ENCODE results near the gene PLA2G6. TPM values are rescaled to one million over a fixed set of nuclear protein-coding genes. Genes with fewer than 3 reads are reported as not detected.

The PLA2G6 gene
- total and polyA plus RNA-seq, 2 of the 8 experiments (the other 6 are each of a cell fraction or from before 2014, with no cell fraction given) = 13.2 to 21.0 TPM

DNA sequence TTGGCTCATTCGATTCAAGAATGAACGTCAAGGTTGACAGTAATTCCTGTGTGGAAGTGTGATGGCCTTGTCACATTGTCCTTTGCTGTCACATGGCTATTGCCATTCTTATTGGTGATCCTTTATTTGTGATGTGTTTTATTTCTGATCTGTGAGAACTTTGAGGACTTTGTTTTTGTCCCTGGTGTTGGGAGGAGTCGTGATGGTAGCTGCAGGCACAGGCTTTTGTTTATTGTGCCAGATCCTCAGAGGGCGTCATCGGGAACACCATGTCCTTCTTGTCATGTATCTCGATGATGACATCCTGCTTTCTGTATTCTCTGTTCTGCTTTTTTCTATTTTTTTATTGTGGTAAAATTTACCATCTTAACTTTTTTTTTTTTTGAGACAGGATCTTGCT lies 118.8 kb downstream of the PLA2G6 start:
- CTCF ChIA-PET (ENCODE audit: partially characterized antibody) = interaction anchor here (0.7 to 2.1 kb wide), 3 partner anchors 11 to 37 kb away, joined by 3 to 7 read pairs (median 4); no protein-coding TSS in a partner anchor
- no peak overlapping the region for H2BK5ac ChIP-seq (ENCODE audit: low read depth, low read length)
- POLR2A ChIA-PET (ENCODE audit: partially characterized antibody) = interaction anchor here (1.2 kb wide), 1 partner anchor 10 kb away, joined by 4 read pairs; no protein-coding TSS in a partner anchor

More for the DNA sequence above, 118.8 kb downstream of the PLA2G6 start:
- Histone ChIP-seq H4K91ac (replicated peaks; ENCODE audit: insufficient read length, low read length) (no peak overlapping the region), H2AFZ (ENCODE audit: low read length) (no peak overlapping the region), H3K79me2 (ENCODE audit: control insufficient read depth in 1 of 2, insufficient read depth in 2 of 2, low read length in 2 of 2) (peaks cover 0 to 4% of the 10 kb centered on the region in 2 experiments; a peak in 1 of 4 replicates), H3K23ac (ENCODE audit: insufficient read length) (no peak overlapping the region), H3K4me3 (ENCODE audit: extremely low read depth in 1 of 4, insufficient read depth in 2 of 4, low read depth in 3 of 4, low read length in 4 of 4) (no peak overlapping the region), H4K20me1 (replicated peaks in 1 of 2; ENCODE audit: control insufficient read depth in 1 of 2, insufficient read depth in 2 of 2, low read length in 2 of 2) (peaks cover 0 to 2% of the 10 kb centered on the region in 2 experiments), H3K27ac (ENCODE audit: low read depth, low read length) (no peak overlapping the region), H2BK120ac (replicated peaks; ENCODE audit: low read depth, low read length) (no peak overlapping the region), H3K14ac (ENCODE audit: insufficient read length) (no peak overlapping the region), H3K18ac (ENCODE audit: extremely low read depth, low read length) (no peak overlapping the region), H2BK12ac (ENCODE audit: low read depth, low read length) (no peak overlapping the region), H3K23me2 (ENCODE audit: low read depth, low read length) (peaks cover 1% of the 10 kb centered on the region; the same call in 1 of the 2 replicates), H4K8ac (ENCODE audit: extremely low read depth, insufficient read depth, low read length) (no peak overlapping the region), H3K4me2 (ENCODE audit: insufficient read depth in 1 of 2, low read depth in 2 of 2, low read length in 2 of 2) (no peak overlapping the region), H2BK15ac (ENCODE audit: low read length) (no peak overlapping the region), H2BK20ac (ENCODE audit: low read length) (no peak overlapping the region), H3K27me3 (replicated peaks in 1 of 4; ENCODE audit: control insufficient read depth in 3 of 4, extremely low read depth in 1 of 4, insufficient read depth in 3 of 4, low read length in 3 of 4) (no peaks in the 10 kb centered on the region), H3K56ac (replicated peaks; ENCODE audit: insufficient read length, low read depth, low read length) (no peak overlapping the region), H3K9ac (replicated peaks in 1 of 4; ENCODE audit: extremely low read depth in 1 of 4, low read depth in 3 of 4, low read length in 3 of 4) (no peak overlapping the region), H2AK5ac (ENCODE audit: low read depth, low read length) (no peak overlapping the region), H3K9me3 (ENCODE audit: insufficient read depth in 2 of 2, low read depth in 1 of 2, low read length in 1 of 2) (no peaks in the 10 kb centered on the region), H3K4me1 (replicated peaks in 1 of 4; ENCODE audit: control insufficient read depth in 3 of 4, insufficient read depth in 4 of 4, low read length in 3 of 4) (peaks cover 0 to 2% (median 2%) of the 10 kb centered on the region in 4 experiments; a peak in 4 of 7 replicates), H3K36me3 (ENCODE audit: control insufficient read depth in 2 of 4, insufficient read depth in 4 of 4, low read length in 3 of 4) (peaks cover 5 to 23% (median 17%) of the 10 kb centered on the region in 4 experiments; a peak in 5 of 8 replicates), H3K4ac (replicated peaks; ENCODE audit: insufficient read length, low read depth, low read length) (no peak overlapping the region), H4K5ac (ENCODE audit: insufficient read length, low read depth, low read length) (no peak overlapping the region), H3K79me1 (ENCODE audit: low read depth, low read length) (peaks cover 5% of the 10 kb centered on the region)
- WGBS, 2 experiments (ENCODE audit: extremely low coverage in 1 of 2, insufficient coverage in 1 of 2, insufficient read length in 1 of 2, insufficient replicate concordance in 2 of 2, low coverage in 1 of 2, low lambda C conversion rate in 2 of 2, missing lambda C conversion rate in 1 of 2) = 91% methylated on average over 6 of the region's 6 CpGs; no CpG with 5 or more reads in 1 of the 2 experiments
- TF ChIP-seq EGR1 (IDR thresholded peaks at IDR 0.05; ENCODE audit: borderline replicate concordance, low read depth, low read length) = no peak
- no peak for TF ChIP-seq GTF2F1 (IDR thresholded peaks at IDR 0.05; ENCODE audit: borderline replicate concordance, low read depth, low read length)
- TF ChIP-seq BCL11A (IDR thresholded peaks at IDR 0.05; ENCODE audit: low read depth in 2 of 2, low read length in 2 of 2) = no peak
- no peak for TF ChIP-seq SIN3A (conservative IDR thresholded peaks at IDR 0.05 in 1 of 2, IDR thresholded peaks at IDR 0.05 in 1 of 2; ENCODE audit: low read depth in 1 of 2, low read length in 2 of 2)
- TF ChIP-seq NRF1 (IDR thresholded peaks at IDR 0.05; ENCODE audit: low read depth, low read length) = no peak
- TF ChIP-seq EP300 (IDR thresholded peaks at IDR 0.05; ENCODE audit: borderline replicate concordance in 1 of 2, low read depth in 2 of 2, low read length in 2 of 2) = no peak
- no peak for TF ChIP-seq FOSL1 (IDR thresholded peaks at IDR 0.05; ENCODE audit: insufficient read depth, low read depth, low read length)
- TF ChIP-seq HDAC6 (IDR thresholded peaks at IDR 0.05; ENCODE audit: low read depth, low read length) = no peak
- FAIRE-seq (no peak), DNase-seq (ENCODE audit: low read depth in 1 of 2, low spot score in 2 of 2) (no peak)
